GM11168 (cell line): ENCODE measurements around the gene GRN.
"Not testable (repeated sequence)": the region's sequence is repeated elsewhere in the genome, so short reads cannot be mapped to it uniquely, and the experiment has no call there.

Source experiments
- in situ Hi-C: fragments of 300-500 bp; cut with MboI; formaldehyde crosslinking; loops from one replicate; pipeline ENCODE4 v1.12.0; 2022; ENCODE audit warnings: low sequenced_read_pairs; ENCODE audit not compliant: unreplicated experiment

The GRN gene

DNA sequence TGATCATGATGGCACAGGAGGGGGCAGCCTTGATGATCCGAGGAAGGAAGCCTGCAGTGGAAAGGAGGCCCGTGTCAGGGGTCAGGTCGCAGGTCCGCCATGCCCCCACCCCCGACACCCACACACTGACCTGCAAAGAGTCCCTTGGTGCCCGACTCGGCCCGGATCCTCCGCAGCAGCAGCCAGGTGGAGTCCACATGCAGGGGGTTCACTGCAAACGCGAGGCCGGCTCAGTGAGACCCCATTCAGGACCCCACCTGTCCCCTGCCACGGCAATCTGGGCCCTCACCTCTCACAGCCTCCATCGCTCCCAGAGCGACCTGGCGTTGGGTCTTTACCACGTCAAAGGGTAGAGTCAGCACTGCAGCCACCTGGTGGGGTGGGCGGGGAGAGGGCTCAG is 25.0 kb upstream of the GRN start:
- in situ Hi-C loops: no loop called here

DNA sequence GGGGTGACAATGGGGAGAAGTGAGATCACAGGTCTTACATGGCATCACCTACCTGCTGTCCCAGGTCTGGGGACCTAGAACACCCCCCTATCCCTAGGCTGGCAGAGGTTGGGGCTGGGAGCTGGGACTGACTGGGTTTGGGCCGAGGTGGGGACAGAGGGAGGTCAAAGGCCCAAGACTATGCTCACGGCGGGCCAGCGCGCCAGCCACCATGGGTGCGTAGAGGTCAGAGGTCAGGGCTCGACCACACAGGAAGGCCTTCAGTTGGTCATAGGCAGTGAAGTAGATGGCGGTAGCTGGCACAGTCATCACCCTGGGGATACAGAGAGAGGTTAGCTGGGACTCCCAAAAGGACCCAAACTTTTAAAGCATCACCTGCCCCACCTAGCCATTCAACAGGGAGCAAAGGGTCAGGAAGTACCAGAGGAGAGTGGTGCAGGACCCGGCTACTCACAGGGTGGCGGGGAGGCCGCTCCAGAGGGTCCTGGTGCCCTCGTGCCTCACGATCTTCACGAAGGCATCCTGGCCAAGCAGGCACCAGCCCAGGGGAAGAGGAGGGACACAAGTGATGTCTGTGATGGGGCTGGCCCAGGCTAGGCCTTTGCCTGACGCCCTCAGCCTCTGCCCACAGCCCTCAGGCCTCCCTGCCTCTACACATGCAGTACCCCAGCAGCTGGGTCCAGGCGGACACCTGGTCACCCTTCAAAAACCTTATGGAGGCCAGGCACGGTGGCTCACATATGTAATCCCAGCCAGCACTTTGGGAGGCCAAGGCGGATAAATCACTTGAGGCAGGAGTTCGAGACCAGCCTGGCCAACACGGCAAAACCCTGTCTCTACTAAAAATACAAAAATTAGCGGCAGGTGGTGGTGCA is 23.6 kb upstream of the GRN start:
- in situ Hi-C loops: no loop called here

- in situ Hi-C loops: no loop called here
Measured at GRCh38 chr17:44322236-44322895, 22.7 kb upstream of the GRN start.

GRCh38 chr17:44323359-44324091 is 21.6 kb upstream of the GRN start:
- in situ Hi-C loops: no loop called here

GRCh38 chr17:44324092-44324570 is 21.0 kb upstream of the GRN start:
- in situ Hi-C loops: no loop called here

DNA sequence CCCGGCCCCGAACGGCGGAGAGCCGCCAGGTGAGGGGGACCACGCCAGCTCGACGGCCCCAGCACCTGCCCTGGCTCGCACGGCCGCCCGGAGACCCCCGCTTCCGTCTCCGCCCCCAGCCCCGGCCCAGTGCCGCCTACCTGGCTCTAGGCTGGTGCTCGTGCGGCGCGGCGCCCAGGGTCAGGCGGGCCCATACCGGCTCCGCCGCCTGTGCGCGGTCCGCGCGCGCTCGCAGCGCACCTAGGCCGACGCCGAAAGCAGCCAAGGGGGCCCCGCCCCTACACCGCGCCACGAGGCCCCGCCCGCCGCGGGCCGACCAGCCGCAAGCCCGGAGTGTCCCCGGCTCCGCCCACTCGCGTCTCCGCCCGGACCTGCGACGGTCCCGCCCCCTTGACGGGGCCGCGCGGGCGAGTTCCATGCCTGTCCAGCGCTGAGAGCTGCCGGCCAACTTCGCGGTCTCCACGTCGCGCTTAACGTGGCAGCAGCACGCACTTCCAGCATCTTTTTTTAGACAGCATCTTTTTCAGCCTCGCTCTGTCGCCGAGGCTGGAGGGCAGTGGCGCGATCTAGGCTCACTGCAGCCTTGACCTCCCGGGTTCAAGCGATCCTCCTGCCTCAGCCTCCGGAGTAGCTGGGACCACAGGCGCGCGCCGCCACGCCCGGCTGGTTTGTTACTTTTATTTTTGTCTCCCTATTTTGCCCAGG is 20.4 kb upstream of the GRN start, which contains the start of gene SLC25A39:
TSS of gene SLC25A39 (minus strand) at position 253 of the 705 bp plus-strand sequence. CDS start 1,261 bp downstream, outside the sequence.
- in situ Hi-C loops: no loop called here

DNA sequence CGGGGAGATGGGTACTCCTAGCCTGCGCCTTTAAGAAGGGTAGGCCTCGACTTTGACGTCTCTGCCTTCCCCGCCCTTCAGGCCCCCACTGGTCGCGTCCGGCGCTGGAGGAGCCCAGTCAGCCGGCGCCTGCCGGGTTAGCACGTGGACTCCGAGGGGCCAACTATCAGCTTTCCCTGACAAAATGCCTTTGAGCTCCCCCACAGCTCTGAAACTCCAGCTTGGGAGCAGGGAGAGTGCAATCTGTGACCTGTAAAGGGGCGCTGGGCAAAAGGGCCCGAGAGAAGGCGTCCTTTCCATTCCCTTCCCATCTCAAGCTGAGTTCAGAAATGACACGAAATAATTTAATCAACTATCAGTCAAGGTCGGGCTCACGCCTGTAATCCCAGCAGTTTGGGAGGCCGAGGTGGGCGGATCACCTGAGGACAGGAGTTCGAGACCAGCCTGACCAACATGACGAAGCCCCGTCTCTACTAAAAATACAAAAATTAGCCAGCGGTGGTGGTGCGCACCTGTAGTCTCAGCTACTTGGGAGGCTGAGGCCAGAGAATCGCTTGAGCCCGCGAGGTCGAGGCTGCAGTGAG is 18.1 kb upstream of the GRN start:
- in situ Hi-C loops: no loop called here

GRCh38 chr17:44327715-44328449 is 17.2 kb upstream of the GRN start:
- in situ Hi-C loops: no loop called here

- in situ Hi-C loops: not testable (repeated sequence)
Measured at GRCh38 chr17:44329516-44329915, 15.6 kb upstream of the GRN start.

GRCh38 chr17:44330263-44330662 is 14.8 kb upstream of the GRN start:
- in situ Hi-C loops: loop anchor here (5.0 kb wide), 1 partner anchor 118 kb away; no protein-coding TSS in a partner anchor

DNA sequence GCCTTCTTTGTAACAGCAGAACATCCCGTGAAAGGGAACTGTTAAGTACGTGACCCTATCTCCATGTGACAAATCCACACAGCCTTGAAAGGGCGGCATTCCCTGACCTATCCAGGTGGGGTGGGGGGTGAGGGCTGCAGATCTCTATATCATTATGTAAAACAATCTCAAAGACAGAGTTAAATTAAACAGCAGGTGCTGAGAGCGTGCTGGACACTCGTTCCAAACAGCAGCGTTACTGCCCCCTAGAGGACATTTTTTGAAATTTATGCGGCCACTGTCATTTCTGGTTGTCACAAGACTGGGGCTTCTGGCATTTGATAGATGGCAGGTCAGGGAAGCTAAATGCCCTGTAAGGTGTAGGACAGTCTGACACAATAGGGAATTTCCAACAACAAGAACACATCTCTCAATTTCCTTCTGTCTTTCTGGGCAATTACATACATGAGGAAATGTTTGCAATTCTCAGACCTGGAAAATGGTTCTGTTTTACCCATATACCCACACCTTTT is 13.8 kb upstream of the GRN start:
- in situ Hi-C loops: loop anchor here (5.0 kb wide), 1 partner anchor 119 kb away; no protein-coding TSS in a partner anchor

GRCh38 chr17:44333371-44333770 is 11.7 kb upstream of the GRN start:
- in situ Hi-C loops: loop anchor here (5.0 kb wide), 1 partner anchor 121 kb away; no protein-coding TSS in a partner anchor

- in situ Hi-C loops: loop anchor here (5.0 kb wide), 1 partner anchor 122 kb away; no protein-coding TSS in a partner anchor
Measured at GRCh38 chr17:44334315-44334714, 10.8 kb upstream of the GRN start.

DNA sequence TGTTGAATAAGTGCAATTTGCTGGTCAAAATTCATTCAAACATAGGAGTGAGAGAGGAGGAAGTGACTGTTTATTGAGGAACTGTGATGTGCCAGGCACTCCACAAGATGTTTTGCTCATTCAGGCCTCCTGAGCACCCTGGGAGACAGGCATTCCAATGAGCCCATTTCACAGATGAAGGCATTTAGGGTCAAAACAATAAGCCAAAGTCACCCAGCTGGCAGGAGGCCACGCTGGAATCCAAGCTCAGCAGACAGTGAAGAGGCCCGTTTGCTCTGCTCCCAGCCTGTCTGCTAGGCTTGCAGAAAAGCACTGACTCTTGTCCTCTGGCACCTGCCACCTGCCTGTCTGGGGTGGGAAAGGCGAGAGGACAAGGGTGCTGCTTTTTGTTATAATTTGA is 10.4 kb upstream of the GRN start:
- in situ Hi-C loops: loop anchor here (5.0 kb wide), 1 partner anchor 122 kb away; no protein-coding TSS in a partner anchor

- in situ Hi-C loops: no loop called here
Measured at GRCh38 chr17:44335564-44335963, 9.5 kb upstream of the GRN start.

- in situ Hi-C loops: no loop called here
Measured at GRCh38 chr17:44335968-44336367, 9.1 kb upstream of the GRN start.

DNA sequence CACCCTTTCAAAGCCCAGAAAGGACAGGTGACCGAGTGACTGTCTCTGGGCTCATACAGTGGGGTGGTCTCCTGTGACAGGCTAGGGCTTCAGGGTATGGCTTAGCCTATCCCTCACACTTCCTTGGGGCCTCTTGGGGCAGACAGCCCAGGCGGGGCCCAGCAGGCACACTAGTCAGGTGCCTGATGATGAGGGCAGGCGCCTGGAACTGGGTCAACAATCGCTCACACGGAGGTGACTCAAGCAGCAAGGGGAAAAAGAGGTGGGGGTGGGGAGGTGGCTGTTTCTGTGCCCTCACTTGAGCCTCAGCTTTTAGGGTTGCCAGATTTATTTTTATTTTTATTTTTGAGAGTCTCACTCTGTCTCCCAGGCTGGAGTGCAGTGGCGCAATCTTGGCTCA is 6.4 kb upstream of the GRN start:
- in situ Hi-C loops: no loop called here

DNA sequence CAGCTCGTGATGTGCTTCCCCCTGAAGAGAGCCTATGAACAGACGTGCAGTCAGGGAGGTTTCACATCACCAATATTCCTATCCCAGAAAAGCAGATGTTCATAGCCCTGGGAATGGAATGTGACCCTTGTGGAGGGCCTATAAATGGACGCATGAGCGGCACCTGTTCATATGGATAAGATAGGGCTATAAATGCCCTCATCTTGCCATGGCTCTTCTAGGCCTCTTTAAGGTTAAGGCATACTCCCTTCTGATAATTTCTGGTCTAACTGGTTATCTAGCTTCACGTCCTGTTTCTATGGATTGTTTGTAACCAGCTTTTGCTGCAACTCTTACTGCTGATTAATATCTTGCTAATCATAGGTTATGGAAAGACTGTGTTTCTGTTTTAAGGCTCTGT is 4.5 kb upstream of the GRN start:
- in situ Hi-C loops: not testable (repeated sequence)
